Dedifferentiated amniotic fluid mesenchymal stem cell (primary cell): ENCODE results near the gene STK32B.
"Not testable (repeated sequence)": the region's sequence is repeated elsewhere in the genome, so short reads cannot be mapped to it uniquely, and the experiment has no call there.

Experiments
- DNase-seq: peaks from one replicate; pipeline ENCODE4 v3.0.0-alpha.2; 2016; ENCODE audit errors: extremely low spot score

The STK32B gene

GRCh38 chr4:5051278-5052203 lies at the start of gene STK32B:
Gene STK32B, plus strand, starts transcription at chr4:5051480.
- DNase-seq, result peak; percentile 77

GRCh38 chr4:5001641-5002040 lies 49.6 kb upstream of the STK32B start:
- not testable (repeated sequence) for DNase-seq

GRCh38 chr4:5003372-5003857 lies 47.9 kb upstream of the STK32B start:
- no peak for DNase-seq

GRCh38 chr4:5003918-5004317 lies 47.4 kb upstream of the STK32B start:
- DNase-seq, result no peak

GRCh38 chr4:5004496-5004895 lies 46.8 kb upstream of the STK32B start:
- DNase-seq, result no peak

- DNase-seq, result not testable (repeated sequence)
Observed at GRCh38 chr4:5006932-5007331, 44.3 kb upstream of the STK32B start.

DNA sequence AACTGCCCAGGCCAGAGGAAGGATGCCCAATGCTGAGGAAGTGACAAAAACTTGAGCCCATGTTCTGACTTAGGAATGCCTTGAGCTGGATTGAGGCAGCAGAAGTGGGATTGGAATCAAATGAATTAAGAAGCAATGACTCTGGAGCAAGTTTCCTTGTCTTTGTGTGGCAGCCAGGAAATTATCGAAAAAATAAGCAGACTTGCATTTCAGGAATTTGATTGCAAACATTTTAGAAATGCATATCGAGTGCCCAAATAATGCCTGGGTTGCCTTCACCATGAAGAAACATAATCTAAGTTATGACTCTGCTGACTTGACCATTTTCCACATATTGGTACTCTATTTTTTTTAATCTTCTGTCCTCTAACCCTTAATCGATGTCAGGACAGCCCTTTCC lies 41.5 kb upstream of the STK32B start:
- peak; percentile 65 for DNase-seq

- no peak for DNase-seq
Observed at GRCh38 chr4:5010984-5011383, 40.3 kb upstream of the STK32B start.

DNA sequence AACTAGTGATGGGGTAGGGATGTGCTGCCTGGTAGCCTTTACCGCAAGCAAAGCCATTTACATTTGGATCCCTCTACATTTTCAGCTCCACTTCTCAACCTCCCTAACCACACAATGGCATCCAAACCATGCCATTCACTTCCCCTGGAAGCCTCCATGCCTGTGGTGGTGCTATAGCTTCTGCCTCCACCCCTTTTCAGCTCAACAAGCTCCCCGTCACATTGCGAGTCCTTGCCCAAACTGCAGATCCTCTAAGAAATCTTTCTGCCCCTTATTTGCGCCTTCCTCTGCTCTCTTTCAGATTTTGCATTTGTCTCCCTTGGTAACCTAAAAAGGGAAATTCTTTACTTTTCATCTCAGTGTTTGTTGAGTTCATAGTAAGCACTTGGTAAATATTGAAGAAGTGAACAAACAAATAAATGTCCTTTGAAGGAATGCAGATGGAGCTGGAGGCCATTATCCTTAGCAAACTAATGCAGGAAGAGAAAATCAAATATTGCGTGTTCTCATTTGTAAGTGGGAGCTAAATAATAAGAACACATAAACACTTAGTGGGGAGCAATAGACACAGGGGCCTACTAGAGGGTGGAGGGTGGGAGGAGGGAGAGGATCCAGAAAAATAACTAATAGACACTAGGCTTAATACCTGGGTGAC lies 38.9 kb upstream of the STK32B start:
- no peak for DNase-seq

DNA sequence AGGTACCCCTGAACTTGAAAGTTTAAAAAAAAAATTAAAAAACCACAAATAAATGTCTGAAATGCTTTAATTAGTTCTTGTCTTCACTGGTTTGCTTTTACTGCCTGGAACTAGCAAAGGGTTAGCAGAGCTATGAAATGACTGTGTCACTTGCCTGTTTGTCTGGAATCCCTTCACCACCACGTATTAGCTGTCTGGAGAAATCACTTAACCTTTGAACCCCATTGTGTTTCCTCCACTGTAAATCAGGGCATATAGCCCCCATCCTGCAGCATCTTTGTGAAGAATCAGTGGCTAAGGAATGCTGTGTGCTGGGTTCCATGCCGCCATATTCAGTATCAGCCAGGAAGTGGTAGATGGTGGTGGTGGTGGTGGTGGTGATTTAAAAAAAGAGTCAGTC lies 38.3 kb upstream of the STK32B start:
- DNase-seq, result no peak

DNA sequence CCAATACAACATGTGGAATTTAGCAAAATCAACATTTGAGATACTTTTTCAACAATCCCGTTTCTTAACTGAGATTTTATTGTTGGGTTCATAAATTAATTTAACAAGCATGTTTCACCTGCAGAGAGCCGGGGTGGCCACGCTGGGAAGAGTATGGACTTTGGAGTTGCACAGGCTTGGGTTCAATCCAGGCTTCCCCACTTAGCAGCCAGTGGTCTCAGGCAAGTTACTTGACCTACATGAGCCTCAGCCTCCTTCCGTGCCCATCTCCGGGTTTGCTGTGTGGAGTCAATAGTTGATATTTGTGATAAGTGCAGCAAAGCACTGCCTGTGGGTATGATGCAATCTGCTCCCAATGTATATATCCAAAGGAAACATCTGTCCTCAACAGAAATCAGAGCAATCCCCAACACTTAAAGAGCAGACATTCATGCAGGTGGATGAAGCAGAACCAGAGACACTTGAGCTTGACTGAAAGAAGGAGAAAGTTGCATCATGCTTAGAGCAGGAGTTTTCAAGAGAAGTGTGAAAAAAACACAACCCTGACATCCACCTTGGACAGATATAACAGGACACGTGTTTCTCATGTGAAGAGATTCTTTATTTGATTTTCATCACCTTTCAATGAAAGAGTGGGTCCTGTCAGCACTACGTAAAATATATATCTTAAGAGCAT lies 37.1 kb upstream of the STK32B start:
- no peak for DNase-seq

GRCh38 chr4:5018096-5018495 lies 33.2 kb upstream of the STK32B start:
- no peak for DNase-seq

- DNase-seq, result no peak
Observed at GRCh38 chr4:5018603-5019002, 32.7 kb upstream of the STK32B start.

- DNase-seq, result no peak
Observed at GRCh38 chr4:5019274-5019673, 32.0 kb upstream of the STK32B start, which contains the start of gene CYTL1. Gene CYTL1, minus strand, starts transcription at chr4:5019458. Its CDS starts 13 bp downstream, at chr4:5019445.

- no peak for DNase-seq
Observed at GRCh38 chr4:5019796-5020195, 31.5 kb upstream of the STK32B start.

DNA sequence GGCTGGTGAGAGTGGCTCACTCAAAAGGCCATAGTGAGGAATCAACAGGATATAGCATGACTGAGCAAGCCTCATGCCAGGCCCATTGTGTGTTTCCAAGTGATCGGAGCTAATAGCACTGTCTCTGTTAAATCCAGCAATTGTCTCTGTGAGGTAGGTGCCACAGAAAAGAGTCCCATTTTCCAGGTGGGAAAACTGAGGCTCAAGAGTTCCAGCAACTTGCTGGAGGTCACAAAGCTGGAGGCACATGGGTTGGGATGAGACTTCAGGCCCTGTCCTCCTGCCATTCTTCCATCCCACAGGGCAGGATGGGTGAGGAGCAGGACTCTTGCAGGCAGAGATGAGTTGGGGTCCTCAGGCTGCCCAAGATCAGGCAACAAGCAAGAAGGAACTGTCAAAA lies 30.9 kb upstream of the STK32B start:
- no peak for DNase-seq

DNA sequence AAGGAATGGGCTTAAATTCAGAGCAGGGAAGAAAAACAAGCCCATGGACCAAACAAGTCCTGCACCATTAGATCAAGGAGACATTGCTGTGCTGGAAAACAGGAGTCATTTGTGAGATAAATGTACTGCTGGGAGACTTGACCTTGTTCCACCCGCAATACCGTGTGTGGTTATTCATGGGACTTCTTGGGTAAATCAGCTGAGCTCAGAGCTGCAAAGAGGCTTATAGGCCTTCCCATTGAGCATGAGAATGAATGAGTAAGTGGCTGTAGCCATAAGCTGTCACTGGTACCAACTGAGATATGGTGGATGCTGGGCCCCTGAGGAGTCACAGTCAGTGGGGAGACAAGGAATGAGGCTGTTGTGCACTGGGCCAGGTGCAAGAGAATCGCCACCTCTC lies 29.7 kb upstream of the STK32B start:
- no peak for DNase-seq

DNA sequence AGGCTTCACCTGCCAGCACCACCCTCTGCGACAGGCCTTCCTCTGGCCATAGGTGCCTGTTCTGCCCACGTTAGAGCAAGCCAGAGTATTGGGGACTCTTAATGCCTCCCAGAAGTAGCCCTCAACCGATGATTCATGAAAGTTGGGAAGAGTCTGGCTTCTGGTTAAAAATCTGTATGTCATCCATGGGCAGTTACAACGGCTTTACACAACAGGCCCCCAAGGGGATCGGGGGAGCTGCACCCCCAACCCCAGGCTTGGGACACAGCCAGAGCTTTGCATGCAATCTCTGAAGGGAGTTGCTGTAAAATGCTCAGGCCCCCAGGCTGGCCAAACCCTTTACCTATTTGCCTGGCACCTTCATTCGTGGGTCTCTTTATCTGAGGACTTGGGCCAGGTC lies 26.6 kb upstream of the STK32B start:
- DNase-seq, result peak; percentile 48

GRCh38 chr4:5026371-5026770 lies 24.9 kb upstream of the STK32B start:
- DNase-seq, result no peak

- DNase-seq, result no peak
Observed at GRCh38 chr4:5027346-5027745, 23.9 kb upstream of the STK32B start.

DNA sequence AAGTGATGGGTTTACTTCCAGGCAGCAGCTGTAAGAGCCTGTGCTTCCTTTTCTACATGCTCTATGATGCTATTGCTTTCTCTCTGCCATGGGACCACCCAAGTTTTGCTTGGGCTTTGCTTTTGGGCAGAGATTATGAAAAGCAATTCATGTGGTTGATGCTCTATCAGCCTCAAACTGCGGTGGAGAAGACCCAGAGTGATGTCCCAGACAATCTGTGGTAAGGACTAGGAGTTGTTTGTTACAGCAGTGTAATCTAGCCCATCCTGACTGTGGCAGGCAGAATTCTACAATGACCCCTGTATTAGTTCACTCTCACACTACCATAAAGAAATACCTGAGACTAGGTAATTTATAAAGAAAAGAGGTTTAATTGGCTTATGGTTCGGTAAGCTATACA lies 22.8 kb upstream of the STK32B start:
- no peak for DNase-seq

- DNase-seq, result no peak
Observed at GRCh38 chr4:5029447-5029846, 21.8 kb upstream of the STK32B start.
